IMR-90 (cell line): Measurements from ENCODE around the gene ERC2. TPM values are rescaled to one million over a fixed set of nuclear protein-coding genes. Genes with fewer than 3 reads are reported as not detected.

Experiments
- ATAC-seq: fragments of 200-7000 bp; cut with Tn5 transposase; 2 replicates; pipeline ENCODE4 v1.9.1; 2020; ENCODE audit warnings: low read depth, mild to moderate bottlenecking, moderate library complexity
- BruUV-seq: library from RNA; stranded (reverse); fragments of 400-500 nt; replicated peaks from 2 replicates; lab custom pipeline; 2021; lab: Mats Ljungman, UMichigan
- CTCF ChIA-PET: fragments of 300-600 bp; formaldehyde crosslinking; extraction: SDS; loops from one replicate; lab custom pipeline; 2021; ENCODE audit warnings: antibody characterized with exemption; lab: Yijun Ruan, JAX
- POLR2A ChIA-PET: fragments of 300-600 bp; sonication (Branson Sonifier 250); formaldehyde crosslinking; loops from one replicate; lab custom pipeline; 2022; ENCODE audit warnings: antibody characterized with exemption; ENCODE audit not compliant: unreplicated experiment; lab: Charles Lee
- DNase-seq: peaks from one replicate; pipeline ENCODE4 v3.0.0; 2013
- H2AFZ ChIP-seq: replicated peaks from 2 replicates; pipeline ENCODE3; 2013; ENCODE audit warnings: low read length, mild to moderate bottlenecking; ENCODE audit not compliant: poor library complexity
- H2AK5ac ChIP-seq: 2 replicates; pipeline ENCODE4 v1.6.1; 2013; ENCODE audit warnings: low read depth, low read length, inconsistent platforms
- H2AK9ac ChIP-seq: replicated peaks from 2 replicates; pipeline ENCODE3; 2013; ENCODE audit warnings: mild to moderate bottlenecking, low read depth, low read length, moderate library complexity; ENCODE audit not compliant: poor library complexity
- H2BK120ac ChIP-seq: 2 replicates; pipeline ENCODE4 v1.6.1; 2013; ENCODE audit warnings: low read depth, low read length, inconsistent platforms
- H2BK15ac ChIP-seq: 3 replicates; pipeline ENCODE4 v1.6.1; 2013; ENCODE audit warnings: low read depth, low read length, inconsistent platforms
- H2BK20ac ChIP-seq: 2 replicates; pipeline ENCODE4 v1.6.1; 2013; ENCODE audit warnings: low read depth, mild to moderate bottlenecking, inconsistent platforms, low read length, moderate library complexity
- H2BK5ac ChIP-seq: 2 replicates; pipeline ENCODE4 v1.6.1; 2013; ENCODE audit warnings: mild to moderate bottlenecking, low read depth, low read length, inconsistent platforms; ENCODE audit not compliant: poor library complexity, severe bottlenecking
- H3K14ac ChIP-seq: replicated peaks from 2 replicates; pipeline ENCODE4 v1.6.1; 2013; ENCODE audit warnings: low read depth, low read length, inconsistent platforms
- H3K18ac ChIP-seq: 2 replicates; pipeline ENCODE4 v1.6.1; 2013; ENCODE audit warnings: low read depth, low read length, control low read depth
- H3K23ac ChIP-seq: 2 replicates; pipeline ENCODE4 v1.6.1; 2013; ENCODE audit warnings: low read depth, low read length, inconsistent platforms
- H3K27ac ChIP-seq: 2 replicates; pipeline ENCODE4 v1.5.1; 2013; ENCODE audit warnings: mild to moderate bottlenecking, control low read depth, low read length; ENCODE audit not compliant: insufficient read depth
- H3K27me3 ChIP-seq: 2 replicates; pipeline ENCODE4 v1.6.1; 2013; ENCODE audit warnings: low read length; ENCODE audit not compliant: control insufficient read depth, insufficient read depth
- H3K36me3 ChIP-seq: 2 replicates; pipeline ENCODE4 v1.6.1; 2013; ENCODE audit warnings: low read length, mixed read lengths; ENCODE audit not compliant: control insufficient read depth, insufficient read depth
- H3K4ac ChIP-seq: 2 replicates; pipeline ENCODE4 v1.6.1; 2013; ENCODE audit warnings: low read depth, low read length, inconsistent platforms
- H3K4me1 ChIP-seq: 2 replicates; pipeline ENCODE4 v1.6.1; 2013; ENCODE audit warnings: low read length, mixed read lengths; ENCODE audit not compliant: control insufficient read depth, insufficient read depth
- H3K4me2 ChIP-seq: 2 replicates; pipeline ENCODE4 v1.6.1; 2013; ENCODE audit warnings: low read depth, mild to moderate bottlenecking, control low read depth, low read length, moderate library complexity
- H3K4me3 ChIP-seq: 2 replicates; pipeline ENCODE4 v1.5.1; 2013; ENCODE audit warnings: low read depth, mild to moderate bottlenecking, control low read depth, low read length, moderate library complexity; ENCODE audit not compliant: insufficient read depth
- H3K56ac ChIP-seq: 2 replicates; pipeline ENCODE4 v1.6.1; 2013; ENCODE audit warnings: low read length, inconsistent platforms; ENCODE audit not compliant: insufficient read depth; ENCODE audit errors: extremely low read depth
- H3K79me1 ChIP-seq, 2 experiments: 2 replicates each; pipeline ENCODE4 v1.6.1; 2013; ENCODE audit warnings: low read length in 2 of 2, inconsistent platforms in 1 of 2, low read depth in 1 of 2
- H3K9ac ChIP-seq: 2 replicates; pipeline ENCODE4 v1.6.1; 2013; ENCODE audit warnings: low read depth, low read length, control low read depth
- H3K9me1 ChIP-seq: 2 replicates; pipeline ENCODE4 v1.6.1; 2013; ENCODE audit warnings: low read length, inconsistent platforms; ENCODE audit not compliant: insufficient read depth
- H3K9me3 ChIP-seq: 2 replicates; pipeline ENCODE4 v1.6.1; 2013; ENCODE audit warnings: low read length; ENCODE audit not compliant: control insufficient read depth, insufficient read depth
- H4K20me1 ChIP-seq: 2 replicates; pipeline ENCODE4 v1.6.1; 2013; ENCODE audit warnings: low read length, inconsistent platforms; ENCODE audit not compliant: insufficient read depth
- H4K5ac ChIP-seq: 2 replicates; pipeline ENCODE4 v1.6.1; 2013; ENCODE audit warnings: mild to moderate bottlenecking, low read depth, low read length, control low read depth
- H4K8ac ChIP-seq, 2 experiments: 2 replicates each; pipeline ENCODE4 v1.6.1; 2013; ENCODE audit warnings: low read depth in 2 of 2, low read length in 2 of 2, control low read depth in 1 of 2, inconsistent platforms in 1 of 2
- H4K91ac ChIP-seq: 2 replicates; pipeline ENCODE4 v1.6.1; 2013; ENCODE audit warnings: low read depth, low read length, inconsistent platforms; ENCODE audit not compliant: insufficient read depth
- CHD1 ChIP-seq: IDR thresholded peaks from 2 replicates; pipeline ENCODE4 v1.6.1; 2012; ENCODE audit warnings: low read depth, low read length, improper control_type of control experiment
- CTCF ChIP-seq: conservative IDR thresholded peaks from 2 replicates; pipeline ENCODE4 v1.5.1; 2012; ENCODE audit warnings: mild to moderate bottlenecking, low read depth, low read length, improper control_type of control experiment
- MAZ ChIP-seq: IDR thresholded peaks from 2 replicates; pipeline ENCODE4 v1.6.1; 2012; ENCODE audit warnings: low read depth, mild to moderate bottlenecking, low read length, improper control_type of control experiment, moderate library complexity, borderline replicate concordance
- MXI1 ChIP-seq: IDR thresholded peaks from 2 replicates; pipeline ENCODE4 v1.6.1; 2012; ENCODE audit warnings: low read depth, mild to moderate bottlenecking, low read length, moderate library complexity, borderline replicate concordance
- RCOR1 ChIP-seq: IDR thresholded peaks from 2 replicates; pipeline ENCODE4 v1.6.1; 2012; ENCODE audit warnings: mild to moderate bottlenecking, low read length, improper control_type of control experiment; ENCODE audit not compliant: insufficient replicate concordance
- RFX5 ChIP-seq: IDR thresholded peaks from 2 replicates; pipeline ENCODE4 v1.8.0; 2012; ENCODE audit warnings: low read depth, mild to moderate bottlenecking, low read length, moderate library complexity
- SMC3 ChIP-seq: fragments of 150-350 bp; IDR thresholded peaks from 2 replicates; pipeline ENCODE4 v1.6.1; 2016; ENCODE audit warnings: low read depth, mild to moderate bottlenecking, antibody characterized with exemption, low read length, moderate library complexity
- WGBS, 2 experiments: methylation state at CpG; one replicate each; pipeline versions ENCODE4 v1.1.5 to v1.1.7; 2013; ENCODE audit warnings: missing lambda C conversion rate in 2 of 2; ENCODE audit not compliant: insufficient read length in 1 of 2; ENCODE audit errors: extremely low coverage in 2 of 2; 5-methylcytosine and 5-hydroxymethylcytosine counted together
- dilution Hi-C: fragments of 300-500 bp; cut with HindIII; formaldehyde crosslinking; loops from one replicate; pipeline ENCODE4 v1.14.3; 2018; ENCODE audit warnings: low sequenced_read_pairs; ENCODE audit not compliant: unreplicated experiment
- in situ Hi-C: fragments of 300-500 bp; cut with MboI; formaldehyde crosslinking; loops from 3 replicates; pipeline ENCODE4 v1.14.3; 2019; ENCODE audit warnings: low sequenced_read_pairs, inconsistent platforms, mixed read lengths
- intact Hi-C: fragments of 100-400 bp; cut with micrococcal nuclease; formaldehyde crosslinking; loops from 2 replicates; pipeline ENCODE4 v1.10.0; 2022
- polyA plus RNA-seq, 3 experiments: library from polyadenylated mRNA; depleted of rRNA; stranded (reverse); fragments of >200 nt; gene quantifications; 2 replicates each; pipeline ENCODE4 v1.2.3, GENCODE V29; 2012; ENCODE audit warnings: low replicate concordance in 1 of 3
- total RNA-seq: library from RNA; depleted of rRNA; stranded (reverse); fragments of >200 nt; gene quantifications from 2 replicates; pipeline ENCODE4 v1.2.3, GENCODE V29; 2012

The ERC2 gene
- total and polyA plus RNA-seq, 2 of the 4 experiments (the other 2 are of a cell fraction), result 0.17 to 0.18 TPM

- H3K4ac ChIP-seq, result peak overlapping the region; percentile 54
- H2AK9ac ChIP-seq, result no peak overlapping the region
- peak overlapping the region; percentile 33; the same call in 1 of the 2 replicates for H3K14ac ChIP-seq
- peaks cover 4% of the 10 kb centered on the region; the same call in 1 of the 2 replicates for H3K9me1 ChIP-seq
- peak overlapping the region; percentile 70; the same call in 1 of the 2 replicates for H3K27ac ChIP-seq
- ATAC-seq (peak; percentile 90), DNase-seq (peak; percentile 69)
- H4K91ac ChIP-seq, result 0 out of 2 replicates have a peak overlapping the region, but pooled peaks have one; percentile 43
- H3K36me3 ChIP-seq, result no peaks in the 10 kb centered on the region
- POLR2A ChIA-PET, result no interaction called here
- 0 out of 2 replicates have a peak overlapping the region, but pooled peaks have one; percentile 44 for H2BK20ac ChIP-seq
- H3K9me3 ChIP-seq, result no peaks in the 10 kb centered on the region
- H4K20me1 ChIP-seq, result no peaks in the 10 kb centered on the region
- peak overlapping the region; percentile 69 for H2AFZ ChIP-seq
- H3K18ac ChIP-seq, result 0 out of 2 replicates have a peak overlapping the region, but pooled peaks have one; percentile 0
- H3K4me3 ChIP-seq, result no peak overlapping the region
- H3K27me3 ChIP-seq, result no peaks in the 10 kb centered on the region
- WGBS, 2 experiments, result 40% methylated on average over 1 of the region's 6 CpGs; no CpG with 5 or more reads in 1 of the 2 experiments
- dilution Hi-C loops (no loop called here), in situ Hi-C loops (no loop called here), intact Hi-C loops (no loop called here)
- peaks cover 8% of the 10 kb centered on the region for H3K4me1 ChIP-seq
- no peak overlapping the region for H3K23ac ChIP-seq
- peak overlapping the region in 1 of 2 experiments; percentile 41; a peak in 1 of 4 replicates for H4K8ac ChIP-seq
- no peak overlapping the region for H4K5ac ChIP-seq
- CTCF ChIA-PET, result interaction anchor here (0.5 kb wide), 1 partner anchor 16 kb away, joined by 5 read pairs; no protein-coding TSS in a partner anchor
- H3K56ac ChIP-seq, result no peak overlapping the region
- peak overlapping the region; percentile 7 for H3K4me2 ChIP-seq
- H3K79me1 ChIP-seq, result no peaks in the 10 kb centered on the region
- H2BK120ac ChIP-seq, result peak overlapping the region; percentile 20; the same call in 1 of the 2 replicates
- H3K9ac ChIP-seq, result no peak overlapping the region
- no peak overlapping the region for H2AK5ac ChIP-seq
- H2BK15ac ChIP-seq, result no peak overlapping the region
- H2BK5ac ChIP-seq, result peak overlapping the region; percentile 52
- BruUV-seq, result no TSS peak
- TF ChIP-seq RFX5 (no peak), MAZ (no peak), RCOR1 (no peak), CTCF (no peak), MXI1 (no peak), CHD1 (no peak), SMC3 (no peak)
Measured at GRCh38 chr3:55564726-55565125, 903.5 kb downstream of the ERC2 start.
